ENCODE data around the gene SLF1.
"Not testable (repeated sequence)": the region's sequence is repeated elsewhere in the genome, so short reads cannot be mapped to it uniquely, and the experiment has no call there.

The SLF1 gene

GRCh38 chr5:94618493-94619328 lies at the start of gene SLF1, which contains the start of gene KIAA0825:
TSS of gene SLF1 (plus strand) at chr5:94618669. CDS start at chr5:94628811, 10,142 bp downstream.
TSS of gene KIAA0825 (minus strand) at chr5:94618604. CDS start at chr5:94537126, 81,478 bp downstream.
- peak; percentile 84 for DNase-seq

DNA sequence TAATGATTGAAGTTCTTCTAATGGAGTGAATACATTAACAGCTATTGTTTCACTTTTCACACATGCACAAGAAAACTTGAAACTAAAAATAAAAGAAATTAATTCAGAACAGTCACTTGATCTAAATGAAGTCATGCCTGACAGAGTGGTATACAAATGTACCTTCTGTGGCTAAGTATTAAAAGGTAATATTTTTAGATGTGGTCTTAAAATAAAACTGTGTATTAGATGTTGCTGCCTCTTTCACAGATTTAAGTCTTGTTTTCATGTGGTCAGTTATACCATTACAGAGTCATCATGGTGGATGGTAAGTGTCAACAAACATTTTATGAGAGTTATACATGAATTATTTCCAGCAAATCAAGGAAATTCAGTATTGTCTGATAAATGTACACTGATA lies 47.1 kb upstream of the SLF1 start:
- no peak for DNase-seq

- not testable (repeated sequence) for DNase-seq
Observed at GRCh38 chr5:94573349-94573748, 45.1 kb upstream of the SLF1 start.

DNA sequence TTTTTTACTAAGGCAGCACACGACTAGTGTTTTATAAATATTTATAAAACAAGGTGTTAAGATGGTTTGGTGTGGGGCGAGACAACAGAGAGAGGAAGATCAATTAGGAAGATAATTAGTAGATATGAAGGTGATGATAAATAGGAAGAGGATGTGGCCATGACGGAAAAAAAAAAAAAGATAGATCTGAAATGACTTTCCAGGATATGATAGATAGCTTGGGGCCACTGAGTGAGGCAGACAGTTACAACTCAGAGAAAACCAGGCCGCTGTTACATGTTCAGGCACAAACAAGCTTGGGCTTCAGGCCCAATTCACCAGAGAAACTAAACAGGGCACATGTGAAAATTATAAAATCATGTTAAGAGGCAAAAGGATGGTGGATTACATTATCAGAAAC lies 43.3 kb upstream of the SLF1 start:
- DNase-seq = no peak

GRCh38 chr5:94577466-94578245 lies 40.8 kb upstream of the SLF1 start:
- DNase-seq = no peak

DNA sequence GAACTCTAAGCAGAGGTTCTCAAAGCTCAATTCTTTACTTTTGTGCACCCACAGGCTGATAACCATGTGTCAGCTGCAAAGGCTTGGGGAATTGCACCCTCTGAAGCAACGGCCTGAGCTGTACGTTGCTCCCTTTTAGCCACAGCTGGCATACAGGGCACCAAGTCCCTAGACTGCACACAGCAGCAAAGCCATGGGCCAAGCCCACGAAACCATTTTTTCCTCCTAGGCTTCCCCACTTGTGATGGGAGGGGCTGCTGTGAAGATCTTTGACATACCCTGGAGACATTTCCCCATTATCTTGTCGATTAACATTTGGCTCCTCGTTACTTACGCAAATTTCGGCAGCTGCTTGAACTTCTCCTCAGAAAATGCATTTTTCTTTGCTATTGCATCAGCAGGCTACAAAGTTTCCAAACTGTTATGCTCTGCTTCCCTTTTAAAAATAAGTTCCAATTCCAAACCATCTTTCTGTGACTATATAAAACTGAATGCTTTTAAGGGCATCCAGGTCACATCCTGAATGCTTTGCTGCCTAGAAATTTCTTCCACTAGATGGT lies 23.1 kb upstream of the SLF1 start:
- no peak for DNase-seq

DNA sequence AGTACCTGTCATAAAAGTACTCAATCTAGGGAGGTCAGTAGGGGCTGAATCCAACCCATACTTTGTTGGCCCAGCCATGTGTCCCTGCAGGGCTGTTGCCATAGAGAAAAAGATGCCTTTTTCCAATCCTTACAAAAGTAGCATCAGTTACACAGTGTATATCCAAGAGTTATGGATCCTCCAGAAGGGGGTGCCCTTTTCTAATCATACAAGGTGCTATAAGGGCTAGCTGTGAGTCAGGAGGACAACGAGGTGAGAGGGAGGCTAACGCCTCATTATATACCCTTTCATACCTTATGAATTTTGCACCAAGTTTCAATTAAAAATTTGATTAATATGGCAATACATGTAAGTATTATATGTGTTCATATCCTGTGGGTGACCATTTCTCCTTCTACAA lies 4.9 kb upstream of the SLF1 start:
- DNase-seq = no peak

- DNase-seq = no peak
Observed at GRCh38 chr5:94614156-94614805, 4.2 kb upstream of the SLF1 start.

- DNase-seq = no peak
Observed at GRCh38 chr5:94615862-94616261, 2.6 kb upstream of the SLF1 start.

- no peak for DNase-seq
Observed at GRCh38 chr5:94618029-94618492, 408 bp upstream of the SLF1 start.

DNA sequence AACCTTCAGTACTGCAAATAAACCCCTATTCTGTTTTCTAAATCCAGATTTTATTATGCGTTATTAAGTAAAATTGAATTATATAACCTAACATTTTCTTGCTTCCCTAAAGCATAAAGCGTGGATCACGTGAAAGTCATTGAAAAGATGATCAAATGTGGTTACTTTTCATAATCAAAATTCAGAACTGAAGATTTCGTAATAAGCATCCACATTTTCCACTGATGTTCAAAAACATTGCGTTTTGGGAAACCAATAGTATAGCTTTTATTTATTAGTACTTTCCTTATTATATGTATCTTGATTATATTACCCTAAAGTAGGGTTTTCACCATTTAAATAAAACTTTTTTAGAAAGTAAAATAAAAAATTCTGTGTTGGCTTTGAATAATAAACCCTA lies 1.8 kb downstream of the SLF1 start:
- DNase-seq = no peak

DNA sequence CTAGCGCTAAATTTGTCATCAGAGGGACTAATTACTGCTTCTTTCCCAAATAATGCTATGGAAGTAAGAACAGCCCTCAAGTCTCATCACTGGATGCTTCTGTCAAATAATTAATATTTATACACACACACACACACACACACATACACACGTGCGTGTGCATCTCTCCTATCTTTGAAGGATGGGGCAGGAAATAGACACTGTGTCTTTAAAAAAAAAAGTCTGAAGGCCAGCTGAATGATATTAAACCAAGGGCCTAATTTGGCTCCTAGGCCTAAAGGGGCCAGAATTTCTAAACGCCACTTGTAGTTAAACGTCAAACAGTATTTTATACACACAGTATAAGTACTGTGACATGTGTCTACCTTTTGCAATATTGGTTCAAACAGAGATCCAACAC lies 3.3 kb downstream of the SLF1 start:
- DNase-seq = no peak

- no peak for DNase-seq
Observed at GRCh38 chr5:94623011-94623410, 4.5 kb downstream of the SLF1 start.

GRCh38 chr5:94623877-94624276 lies 5.4 kb downstream of the SLF1 start:
- DNase-seq = no peak

- no peak for DNase-seq
Observed at GRCh38 chr5:94627191-94627590, 8.7 kb downstream of the SLF1 start.

GRCh38 chr5:94632024-94632423 lies 13.6 kb downstream of the SLF1 start:
- DNase-seq = no peak

DNA sequence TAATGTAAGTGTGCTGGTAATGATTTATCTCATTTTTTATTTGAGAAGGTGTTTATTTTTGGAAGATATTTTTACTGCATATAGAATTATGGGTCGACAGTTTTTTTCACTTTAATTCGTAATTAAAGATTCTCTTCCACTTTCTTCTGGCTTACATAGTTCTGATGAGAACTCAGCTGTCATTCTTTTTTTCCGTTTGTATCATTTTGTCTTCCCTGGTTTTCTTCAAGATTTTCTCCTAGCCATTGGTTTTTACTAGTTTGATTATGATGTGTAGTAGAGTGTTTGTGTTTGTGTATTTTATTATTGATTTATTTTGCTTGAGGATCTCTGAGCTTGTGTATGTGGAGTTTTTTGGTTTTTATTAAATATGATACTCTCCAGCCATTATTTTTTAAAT lies 21.7 kb downstream of the SLF1 start:
- no peak for DNase-seq

DNA sequence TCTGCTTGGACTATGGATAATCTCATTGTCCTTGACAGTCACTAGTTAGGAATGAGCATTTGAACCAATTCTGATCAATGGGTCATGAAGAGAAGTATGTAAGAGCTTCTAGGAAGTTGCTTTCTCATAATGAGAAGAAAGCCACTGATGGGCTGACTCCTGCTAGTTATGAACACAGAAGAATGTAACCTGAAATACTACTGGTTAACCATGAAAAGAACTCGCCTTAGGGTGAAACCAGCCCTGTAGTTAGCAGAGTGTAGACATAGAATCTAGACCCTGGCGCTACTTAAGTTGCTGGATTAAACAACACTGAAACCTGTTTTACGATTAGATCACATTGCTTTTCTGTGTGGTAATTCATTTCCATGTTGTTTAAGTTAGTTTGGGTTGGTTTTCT lies 26.6 kb downstream of the SLF1 start:
- DNase-seq = no peak

- no peak for DNase-seq
Observed at GRCh38 chr5:94646758-94647157, 28.3 kb downstream of the SLF1 start.

- no peak for DNase-seq
Observed at GRCh38 chr5:94649874-94650273, 31.4 kb downstream of the SLF1 start.

DNA sequence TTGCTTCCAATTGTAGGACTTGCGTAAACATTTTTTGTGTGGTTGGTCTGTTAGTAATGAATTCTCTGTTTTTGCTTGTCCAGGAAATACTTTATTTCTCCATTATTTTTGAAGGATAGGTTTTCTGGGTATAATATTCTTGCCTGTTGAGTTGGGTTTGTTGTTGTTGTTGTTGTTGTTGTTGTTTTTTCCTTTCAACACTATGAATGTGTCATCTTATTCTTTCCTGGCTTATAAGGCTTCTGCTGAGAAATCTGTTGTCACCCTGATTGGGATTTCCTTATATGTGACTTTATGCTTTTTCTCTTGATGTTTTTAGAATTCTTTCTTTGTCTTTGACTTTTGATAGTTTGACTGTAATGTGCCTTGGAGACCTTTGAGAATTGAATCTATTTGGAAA lies 39.8 kb downstream of the SLF1 start:
- no peak for DNase-seq

GRCh38 chr5:94660506-94660905 lies 42.0 kb downstream of the SLF1 start:
- no peak for DNase-seq

DNA sequence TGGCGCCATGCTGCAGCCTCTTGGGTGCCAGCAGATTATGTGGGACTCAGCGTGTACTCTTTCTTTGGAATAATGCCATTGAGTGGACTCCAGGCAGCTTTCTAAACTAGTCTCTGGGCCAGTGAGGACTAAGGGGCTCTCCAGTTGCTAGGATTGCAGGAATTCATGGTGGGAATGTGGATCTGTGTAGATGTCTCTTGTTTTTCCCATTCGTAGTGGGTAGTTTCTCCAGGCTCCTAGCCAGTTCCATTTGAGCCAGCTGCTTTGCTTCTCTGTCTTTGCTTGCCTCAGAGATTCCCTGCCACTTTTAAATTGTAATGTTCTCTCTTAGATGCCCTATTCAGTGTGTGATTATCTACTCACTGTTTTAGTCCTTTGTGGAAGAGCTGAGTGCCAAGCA lies 42.6 kb downstream of the SLF1 start:
- no peak for DNase-seq
